GM19043 (cell line): ENCODE data around the gene MAMDC4.

Source experiments
- ATAC-seq: cut with Tn5 transposase; IDR thresholded peaks from one replicate; pipeline ENCODE4 v1.9.1; 2021; ENCODE audit warnings: low read depth; ENCODE audit not compliant: unreplicated experiment

Gene MAMDC4

DNA sequence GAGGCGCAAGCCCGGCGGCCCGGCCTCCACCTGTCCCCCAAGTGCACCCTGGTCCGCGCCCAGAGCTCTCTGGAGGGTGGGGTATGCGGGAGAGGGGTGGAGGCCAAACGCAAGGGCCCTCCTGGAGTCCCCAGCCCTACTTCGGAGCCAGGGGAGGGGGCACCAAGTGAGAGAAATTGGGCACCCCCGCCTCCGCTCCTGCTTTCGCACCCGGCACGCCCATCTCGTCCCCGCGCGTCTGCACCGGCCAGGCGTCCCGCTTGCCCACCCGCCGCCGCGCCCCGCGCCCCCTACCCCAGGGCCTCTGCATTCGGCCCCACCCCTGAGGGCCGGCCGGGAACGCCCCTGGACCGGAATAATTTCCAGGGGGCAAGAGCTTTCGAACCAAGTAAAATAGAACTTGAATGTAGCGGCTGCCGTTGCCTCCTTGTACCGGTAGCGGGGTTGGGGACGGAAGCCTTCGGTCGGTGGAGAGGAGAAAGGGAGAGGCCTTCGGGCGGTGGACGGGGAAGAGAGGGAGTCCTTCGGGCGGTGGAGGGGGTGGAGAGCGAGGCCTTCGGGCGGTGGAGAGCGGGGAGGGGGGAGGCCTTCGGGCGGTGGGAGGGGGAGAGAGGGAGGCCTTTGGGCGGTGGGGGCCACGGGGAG lies 3.6 kb upstream of the MAMDC4 start:
- ATAC-seq = no peak

DNA sequence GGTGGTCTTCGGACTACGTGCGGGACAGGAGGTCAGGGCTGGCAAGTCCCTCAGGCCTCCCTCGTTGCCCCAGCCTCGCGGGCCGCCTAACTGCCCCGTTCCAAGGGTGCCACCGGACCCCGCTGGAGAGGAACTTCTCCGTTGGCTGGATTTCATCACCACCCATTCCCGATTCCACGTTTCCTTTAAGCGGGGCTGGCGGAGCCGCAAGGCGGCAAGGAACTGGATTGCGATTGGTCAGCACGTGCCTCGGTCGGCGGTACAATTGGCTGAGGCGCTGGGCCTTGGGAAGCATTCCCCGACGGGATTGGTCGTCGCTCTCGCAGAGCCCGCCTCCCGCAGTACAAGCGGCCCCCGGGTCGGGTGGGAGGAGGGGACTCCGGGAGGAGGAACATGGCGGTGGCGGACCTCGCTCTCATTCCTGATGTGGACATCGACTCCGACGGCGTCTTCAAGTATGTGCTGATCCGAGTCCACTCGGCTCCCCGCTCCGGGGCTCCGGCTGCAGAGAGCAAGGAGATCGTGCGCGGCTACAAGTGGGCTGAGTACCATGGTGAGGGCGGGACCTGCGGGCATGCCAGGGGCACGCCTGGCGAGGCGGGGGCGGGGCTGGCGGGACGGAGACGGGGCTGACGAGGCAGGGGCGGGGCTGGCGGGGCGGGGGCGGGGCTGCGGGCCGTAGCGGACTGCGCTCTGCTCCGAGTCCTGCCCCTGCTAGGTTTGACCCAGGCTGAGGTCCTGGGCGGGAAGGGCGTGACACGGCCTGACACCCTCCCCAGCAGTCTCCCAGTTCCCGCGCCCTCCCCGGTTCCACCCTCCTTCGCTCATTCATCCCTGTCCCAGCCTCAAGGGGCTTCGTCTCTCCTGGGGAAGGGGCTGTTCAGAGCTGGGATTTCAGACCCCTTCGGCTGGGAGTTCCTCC lies 2.8 kb upstream of the MAMDC4 start, which contains the start of gene PHPT1:
PHPT1 (plus strand) TSS at position 372 of the 922 bp plus-strand sequence; CDS start at position 394, 22 bp downstream.
- ATAC-seq = peak; percentile 80

DNA sequence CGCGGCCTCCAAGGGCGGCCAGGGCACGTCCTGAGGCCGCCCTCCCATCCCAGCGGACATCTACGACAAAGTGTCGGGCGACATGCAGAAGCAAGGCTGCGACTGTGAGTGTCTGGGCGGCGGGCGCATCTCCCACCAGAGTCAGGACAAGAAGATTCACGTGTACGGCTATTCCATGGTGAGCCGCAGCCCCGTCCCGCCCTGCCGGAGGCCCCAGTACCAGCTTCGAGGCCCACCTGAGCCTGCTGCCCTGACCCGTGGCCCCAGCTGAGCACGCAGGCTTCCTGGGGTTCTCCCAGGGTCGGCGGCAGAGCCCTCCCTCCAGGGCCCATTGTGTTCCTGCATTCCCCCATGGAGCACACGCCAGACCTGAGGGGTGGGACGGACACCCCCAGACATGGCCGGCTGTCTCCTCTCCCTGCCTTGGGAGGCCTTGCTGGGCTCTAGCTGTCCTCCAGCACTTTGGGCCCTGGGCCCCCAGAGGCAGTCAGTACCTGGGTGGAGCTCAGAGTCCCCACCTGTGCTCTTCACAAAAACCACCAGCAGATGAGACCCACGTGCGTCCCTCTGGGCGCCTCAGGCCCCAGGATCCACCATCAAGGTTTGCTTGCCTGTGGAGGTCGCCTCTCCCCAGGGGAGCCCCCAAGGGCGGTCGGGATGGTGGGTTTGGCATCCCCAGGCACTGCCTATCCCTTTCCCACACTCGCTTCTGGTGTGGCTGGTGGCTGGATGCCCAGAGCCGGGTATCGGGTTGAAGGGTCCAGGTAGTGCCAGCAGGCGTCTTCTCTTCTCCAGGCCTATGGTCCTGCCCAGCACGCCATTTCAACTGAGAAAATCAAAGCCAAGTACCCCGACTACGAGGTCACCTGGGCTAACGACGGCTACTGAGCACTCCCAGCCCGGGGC lies 1.9 kb upstream of the MAMDC4 start:
- no peak for ATAC-seq

DNA sequence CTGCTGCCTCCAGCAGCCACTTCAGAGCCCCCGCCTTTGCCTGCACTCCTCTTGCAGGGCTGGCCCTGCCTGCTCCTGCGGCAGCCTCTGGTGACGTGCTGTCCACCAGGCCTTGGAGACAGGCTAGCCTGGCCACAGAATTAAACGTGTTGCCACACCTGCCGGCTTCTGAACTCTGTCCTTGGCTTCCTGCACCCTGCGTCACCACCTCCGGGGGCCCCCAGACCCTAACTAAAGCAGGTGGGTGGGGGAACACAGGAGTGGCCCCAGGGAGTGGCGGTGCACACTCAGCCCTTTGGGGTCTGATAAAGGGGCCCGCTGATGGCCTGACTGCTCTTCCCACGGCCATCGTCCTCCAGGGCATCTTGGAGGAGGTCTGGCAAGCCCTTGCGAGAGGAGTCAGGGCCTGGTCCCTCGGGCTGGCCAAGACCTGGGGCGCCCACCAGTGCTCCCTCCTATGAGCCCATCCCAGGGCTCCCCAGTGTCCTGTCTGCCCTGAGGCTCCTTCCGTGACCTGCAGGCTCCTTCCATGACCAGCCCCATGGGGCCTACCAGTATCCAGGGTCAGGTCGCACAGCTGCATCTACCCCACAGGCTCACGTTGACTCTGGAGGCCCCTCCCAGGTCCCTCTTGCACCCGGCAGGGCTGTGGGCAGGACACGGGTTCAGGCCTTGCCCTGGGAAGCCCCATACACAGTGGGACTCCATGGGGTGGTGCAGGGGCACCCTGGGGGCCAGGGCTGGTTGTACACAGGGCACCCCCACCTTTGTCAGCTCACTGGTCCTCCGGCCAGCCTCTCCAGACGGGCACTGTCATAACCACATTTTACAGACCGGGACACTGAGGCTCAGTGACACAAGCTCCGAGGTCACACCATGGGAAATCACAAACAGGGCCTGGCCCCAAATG lies 1.0 kb upstream of the MAMDC4 start:
- no peak for ATAC-seq

DNA sequence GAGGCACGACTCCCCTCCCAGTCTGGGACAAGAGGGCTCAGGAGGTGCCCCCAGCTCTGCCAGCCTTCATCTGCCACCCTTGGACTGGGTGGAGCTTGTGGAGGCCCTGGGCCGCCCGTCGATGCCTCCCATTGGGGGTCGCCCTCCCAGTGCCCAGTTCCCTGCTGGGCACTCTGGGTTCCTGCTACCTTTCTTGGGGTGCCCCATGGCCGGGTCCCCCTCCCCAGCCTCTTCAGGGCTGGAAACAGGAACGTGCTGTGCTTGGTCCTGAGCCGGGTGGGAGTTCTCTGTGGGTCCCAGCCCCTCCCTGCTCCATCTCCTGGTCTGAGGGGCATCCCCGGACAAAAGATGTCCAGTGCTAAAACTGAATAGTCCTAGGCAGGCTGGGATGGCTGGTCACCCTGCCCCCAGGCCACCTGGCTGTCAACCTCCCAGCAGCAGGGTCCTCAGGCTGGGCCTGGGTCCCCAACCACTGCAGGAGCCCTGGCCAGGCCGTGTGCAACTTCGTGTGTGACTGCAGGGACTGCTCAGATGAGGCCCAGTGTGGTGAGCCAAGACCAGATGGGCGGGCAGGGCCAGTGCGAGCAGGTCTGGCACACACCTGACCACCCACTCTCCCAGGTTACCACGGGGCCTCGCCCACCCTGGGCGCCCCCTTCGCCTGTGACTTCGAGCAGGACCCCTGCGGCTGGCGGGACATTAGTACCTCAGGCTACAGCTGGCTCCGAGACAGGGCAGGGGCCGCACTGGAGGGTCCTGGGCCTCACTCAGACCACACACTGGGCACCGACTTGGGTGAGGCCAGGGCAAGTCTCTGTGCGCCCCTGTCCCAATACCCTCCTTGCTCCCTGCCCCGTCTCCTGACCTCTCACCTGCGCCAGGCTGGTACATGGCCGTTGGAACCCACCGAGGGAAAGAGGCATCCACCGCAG lies 784 bp downstream of the MAMDC4 start:
- ATAC-seq = no peak

DNA sequence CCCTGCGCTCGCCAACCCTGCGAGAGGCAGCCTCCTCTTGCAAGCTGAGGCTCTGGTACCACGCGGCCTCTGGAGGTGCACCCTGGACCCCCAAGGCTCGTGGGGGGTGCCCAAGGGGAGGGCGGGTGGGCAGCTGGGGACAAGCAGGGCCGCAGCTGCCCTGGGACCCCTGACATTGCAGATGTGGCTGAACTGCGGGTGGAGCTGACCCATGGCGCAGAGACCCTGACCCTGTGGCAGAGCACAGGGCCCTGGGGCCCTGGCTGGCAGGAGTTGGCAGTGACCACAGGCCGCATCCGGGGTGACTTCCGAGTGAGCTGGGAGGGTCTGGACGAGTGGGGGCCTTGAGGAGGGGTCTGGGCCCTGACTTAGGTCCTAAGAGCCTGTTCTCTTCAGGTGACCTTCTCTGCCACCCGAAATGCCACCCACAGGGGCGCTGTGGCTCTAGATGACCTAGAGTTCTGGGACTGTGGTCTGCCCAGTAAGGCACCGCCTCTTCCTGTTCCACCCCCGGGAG lies 1.5 kb downstream of the MAMDC4 start:
- ATAC-seq = no peak

DNA sequence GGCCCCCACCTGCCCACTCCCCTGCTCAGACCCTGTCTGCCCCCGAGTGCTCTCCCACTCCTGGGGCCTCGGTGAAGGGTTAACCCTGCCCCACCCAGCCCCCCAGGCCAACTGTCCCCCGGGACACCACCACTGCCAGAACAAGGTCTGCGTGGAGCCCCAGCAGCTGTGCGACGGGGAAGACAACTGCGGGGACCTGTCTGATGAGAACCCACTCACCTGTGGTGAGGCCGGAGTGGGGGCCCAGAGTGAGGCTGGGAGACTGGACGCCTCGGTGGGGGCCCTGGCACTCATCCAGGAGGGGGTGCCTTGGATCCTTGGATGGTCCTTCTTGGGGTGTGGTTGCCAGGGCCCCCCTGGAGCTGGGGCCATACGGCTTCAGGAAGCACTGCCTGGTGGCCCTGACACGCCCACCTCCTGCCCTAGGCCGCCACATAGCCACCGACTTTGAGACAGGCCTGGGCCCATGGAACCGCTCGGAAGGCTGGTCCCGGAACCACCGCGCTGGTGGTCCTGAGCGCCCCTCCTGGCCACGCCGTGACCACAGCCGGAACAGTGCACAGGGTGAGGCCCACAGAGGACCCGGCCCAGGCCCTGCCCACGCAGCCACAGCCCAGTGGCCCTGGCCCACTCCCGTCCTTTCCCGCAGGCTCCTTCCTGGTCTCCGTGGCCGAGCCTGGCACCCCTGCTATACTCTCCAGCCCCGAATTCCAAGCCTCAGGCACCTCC lies 2.1 kb downstream of the MAMDC4 start:
- no peak for ATAC-seq

DNA sequence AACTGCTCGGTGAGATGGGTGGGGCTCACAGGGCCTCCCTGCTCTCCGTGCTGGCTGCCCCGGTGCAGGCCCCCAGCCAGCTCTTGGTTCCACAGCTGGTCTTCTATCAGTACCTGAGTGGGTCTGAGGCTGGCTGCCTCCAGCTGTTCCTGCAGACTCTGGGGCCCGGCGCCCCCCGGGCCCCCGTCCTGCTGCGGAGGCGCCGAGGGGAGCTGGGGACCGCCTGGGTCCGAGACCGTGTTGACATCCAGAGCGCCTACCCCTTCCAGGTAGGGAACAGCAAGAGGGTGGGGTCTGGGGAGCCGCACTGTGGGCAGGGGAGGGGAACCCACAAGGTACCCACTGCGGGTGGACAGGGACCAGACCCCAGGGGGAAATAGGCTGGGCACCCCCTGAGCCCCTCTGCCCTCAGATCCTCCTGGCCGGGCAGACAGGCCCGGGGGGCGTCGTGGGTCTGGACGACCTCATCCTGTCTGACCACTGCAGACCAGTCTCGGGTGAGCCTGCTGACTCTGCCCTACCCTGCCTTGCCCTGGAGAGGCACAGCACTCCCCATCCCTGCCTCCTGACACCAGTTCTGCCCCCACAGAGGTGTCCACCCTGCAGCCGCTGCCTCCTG lies 2.8 kb downstream of the MAMDC4 start:
- ATAC-seq = no peak

DNA sequence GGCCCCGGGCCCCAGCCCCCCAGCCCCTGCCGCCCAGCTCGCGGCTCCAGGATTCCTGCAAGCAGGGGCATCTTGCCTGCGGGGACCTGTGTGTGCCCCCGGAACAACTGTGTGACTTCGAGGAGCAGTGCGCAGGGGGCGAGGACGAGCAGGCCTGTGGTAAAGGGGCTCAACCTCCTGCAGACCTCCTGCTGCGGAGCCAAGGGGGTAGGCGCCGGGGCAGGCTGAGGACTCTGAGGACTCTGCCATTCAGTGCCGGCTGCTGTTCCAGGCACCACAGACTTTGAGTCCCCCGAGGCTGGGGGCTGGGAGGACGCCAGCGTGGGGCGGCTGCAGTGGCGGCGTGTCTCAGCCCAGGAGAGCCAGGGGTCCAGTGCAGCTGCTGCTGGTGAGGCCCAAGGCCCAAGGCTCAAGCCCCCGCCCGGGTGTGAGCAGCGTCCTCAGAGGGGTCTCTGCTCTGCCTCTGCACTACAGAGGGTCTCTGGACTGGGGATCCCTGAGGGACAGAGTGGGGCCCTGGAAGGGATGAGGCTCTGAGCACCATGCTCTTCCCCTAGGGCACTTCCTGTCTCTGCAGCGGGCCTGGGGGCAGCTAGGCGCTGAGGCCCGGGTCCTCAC lies 3.4 kb downstream of the MAMDC4 start:
- ATAC-seq = no peak

DNA sequence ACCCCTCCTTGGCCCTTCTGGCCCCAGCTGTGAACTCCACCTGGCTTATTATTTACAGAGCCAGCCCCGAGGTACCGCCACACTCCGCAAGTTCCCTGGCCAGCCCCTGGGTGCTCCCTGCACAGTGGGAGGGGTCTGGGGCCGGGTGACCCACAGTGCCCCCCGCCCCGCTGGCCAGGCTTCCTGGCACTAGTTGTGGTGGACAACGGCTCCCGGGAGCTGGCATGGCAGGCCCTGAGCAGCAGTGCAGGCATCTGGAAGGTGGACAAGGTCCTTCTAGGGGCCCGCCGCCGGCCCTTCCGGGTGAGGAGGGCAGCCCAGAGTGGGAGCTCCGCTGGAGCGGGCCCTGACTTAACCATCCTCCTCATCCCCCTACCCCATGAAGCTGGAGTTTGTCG lies 3.9 kb downstream of the MAMDC4 start:
- no peak for ATAC-seq

DNA sequence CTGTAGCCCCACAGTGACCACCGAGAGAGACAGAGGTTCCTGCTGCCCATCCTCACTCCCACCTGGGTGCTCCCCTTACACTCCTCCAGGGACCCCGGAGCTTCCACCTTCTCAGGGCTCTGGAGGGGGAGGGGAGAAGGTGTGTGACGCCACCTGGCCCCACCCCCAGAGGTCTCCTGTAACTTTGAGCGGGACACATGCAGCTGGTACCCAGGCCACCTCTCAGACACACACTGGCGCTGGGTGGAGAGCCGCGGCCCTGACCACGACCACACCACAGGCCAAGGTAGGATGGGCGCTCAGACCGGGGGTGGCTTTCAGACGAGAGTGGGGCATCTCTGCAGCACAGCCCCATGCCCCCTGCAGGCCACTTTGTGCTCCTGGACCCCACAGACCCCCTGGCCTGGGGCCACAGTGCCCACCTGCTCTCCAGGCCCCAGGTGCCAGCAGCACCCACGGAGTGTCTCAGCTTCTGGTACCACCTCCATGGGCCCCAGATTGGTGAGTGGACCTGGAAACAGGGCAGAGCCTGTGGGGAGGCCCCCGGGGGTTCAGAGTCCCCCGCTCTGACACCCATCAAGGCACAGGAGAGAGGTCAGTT lies 4.5 kb downstream of the MAMDC4 start:
- no peak for ATAC-seq

DNA sequence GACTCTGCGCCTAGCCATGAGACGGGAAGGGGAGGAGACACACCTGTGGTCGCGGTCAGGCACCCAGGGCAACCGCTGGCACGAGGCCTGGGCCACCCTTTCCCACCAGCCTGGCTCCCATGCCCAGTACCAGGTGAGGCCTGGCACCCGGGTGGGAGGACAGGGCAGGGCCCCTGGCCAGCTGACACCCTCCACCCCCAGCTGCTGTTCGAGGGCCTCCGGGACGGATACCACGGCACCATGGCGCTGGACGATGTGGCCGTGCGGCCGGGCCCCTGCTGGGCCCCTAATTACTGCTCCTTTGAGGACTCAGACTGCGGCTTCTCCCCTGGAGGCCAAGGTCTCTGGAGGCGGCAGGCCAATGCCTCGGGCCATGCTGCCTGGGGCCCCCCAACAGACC lies 5.0 kb downstream of the MAMDC4 start:
- ATAC-seq = no peak

DNA sequence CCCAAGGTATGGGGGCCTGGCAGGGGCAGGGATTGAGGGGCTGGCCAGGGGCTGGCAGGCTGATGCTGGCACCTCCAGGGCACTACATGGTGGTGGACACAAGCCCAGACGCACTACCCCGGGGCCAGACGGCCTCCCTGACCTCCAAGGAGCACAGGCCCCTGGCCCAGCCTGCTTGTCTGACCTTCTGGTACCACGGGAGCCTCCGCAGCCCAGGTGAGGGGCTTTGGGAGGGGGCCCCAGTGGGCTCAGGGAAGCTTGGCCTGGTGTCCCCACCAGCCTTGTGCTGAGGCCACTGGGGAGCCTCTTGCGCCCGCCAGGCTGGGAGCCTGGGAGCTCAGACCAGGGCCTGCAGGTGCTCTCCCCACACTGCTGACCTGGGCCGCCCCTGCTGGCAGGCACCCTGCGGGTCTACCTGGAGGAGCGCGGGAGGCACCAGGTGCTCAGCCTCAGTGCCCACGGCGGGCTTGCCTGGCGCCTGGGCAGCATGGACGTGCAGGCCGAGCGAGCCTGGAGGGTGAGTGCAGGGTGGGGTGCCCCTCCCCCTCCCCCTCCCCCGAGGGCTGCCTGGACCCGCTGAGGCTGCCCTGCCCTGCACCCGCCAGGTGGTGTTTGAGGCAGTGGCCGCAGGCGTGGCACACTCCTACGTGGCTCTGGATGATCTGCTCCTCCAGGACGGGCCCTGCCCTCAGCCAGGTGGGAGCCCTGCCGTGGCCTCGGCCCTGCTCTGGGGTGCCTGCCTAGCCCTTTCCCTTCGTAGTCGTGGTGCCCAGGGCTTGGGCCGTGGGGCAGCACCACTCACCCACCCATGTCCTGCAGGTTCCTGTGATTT lies 5.7 kb downstream of the MAMDC4 start:
- no peak for ATAC-seq

DNA sequence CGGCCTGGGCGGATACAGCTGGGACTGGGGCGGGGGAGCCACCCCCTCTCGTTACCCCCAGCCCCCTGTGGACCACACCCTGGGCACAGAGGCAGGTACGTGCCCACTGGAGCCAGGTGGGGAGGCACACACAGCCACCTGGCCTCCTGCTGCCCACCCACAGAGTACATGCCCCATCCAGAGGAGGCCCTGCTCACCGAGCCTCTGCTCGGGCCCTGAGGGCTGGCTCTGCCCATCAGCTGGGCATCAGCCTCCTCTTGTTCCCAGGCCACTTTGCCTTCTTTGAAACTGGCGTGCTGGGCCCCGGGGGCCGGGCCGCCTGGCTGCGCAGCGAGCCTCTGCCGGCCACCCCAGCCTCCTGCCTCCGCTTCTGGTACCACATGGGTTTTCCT lies 6.3 kb downstream of the MAMDC4 start:
- no peak for ATAC-seq

DNA sequence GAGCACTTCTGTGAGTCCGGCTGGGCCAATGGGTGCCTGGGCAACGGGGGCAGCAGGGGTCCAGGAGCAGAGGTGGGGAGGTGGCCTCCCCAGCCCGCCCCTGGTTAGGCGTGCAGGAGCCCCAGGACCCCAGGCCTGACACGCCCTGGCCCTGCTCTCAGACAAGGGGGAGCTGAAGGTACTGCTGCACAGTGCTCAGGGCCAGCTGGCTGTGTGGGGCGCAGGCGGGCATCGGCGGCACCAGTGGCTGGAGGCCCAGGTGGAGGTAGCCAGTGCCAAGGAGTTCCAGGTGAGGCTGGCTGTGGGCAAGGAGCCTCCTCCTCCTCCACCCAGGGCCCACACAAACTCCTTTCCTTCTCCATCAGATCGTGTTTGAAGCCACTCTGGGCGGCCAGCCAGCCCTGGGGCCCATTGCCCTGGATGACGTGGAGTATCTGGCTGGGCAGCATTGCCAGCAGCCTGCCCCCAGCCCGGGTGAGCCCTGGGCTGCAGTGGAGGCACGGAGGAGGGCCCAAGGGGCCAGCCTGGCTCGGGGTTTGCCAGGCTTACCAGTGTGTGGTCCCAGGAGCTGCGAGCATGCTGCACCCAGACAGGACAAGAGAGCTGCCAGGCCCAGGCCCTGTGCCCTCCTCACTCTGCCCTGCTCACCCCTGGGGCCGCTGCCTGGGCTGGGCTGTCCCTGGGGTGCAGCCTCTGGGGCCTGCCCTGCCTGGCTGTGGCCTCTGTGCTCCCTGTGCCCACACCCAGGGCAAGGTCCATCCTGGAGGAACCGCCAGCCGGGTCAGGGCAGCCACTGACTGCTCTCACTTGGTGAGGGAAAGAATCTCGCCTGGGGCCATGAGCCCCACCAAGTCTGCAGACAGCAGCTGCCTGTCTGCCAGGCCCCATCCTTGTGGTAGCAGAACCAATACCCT lies 7.0 kb downstream of the MAMDC4 start:
- no peak for ATAC-seq
